ENCODE results near the gene CCDC178. TPM values are rescaled to one million over a fixed set of nuclear protein-coding genes. Genes with fewer than 3 reads are reported as not detected.

CCDC178 gene
- total RNA-seq, 1 experiment from 2014 or later, result not detected

GRCh38 chr18:33270297-33270696 lies 170.2 kb downstream of the CCDC178 start (continued):
- TF ChIP-seq ZFX (IDR thresholded peaks at IDR 0.05) (no peak), ELF1 (IDR thresholded peaks at IDR 0.05; ENCODE audit: borderline replicate concordance, low read depth) (no peak), CTCF (IDR thresholded peaks at IDR 0.05 in 2 of 3, conservative IDR thresholded peaks at IDR 0.05 in 1 of 3; ENCODE audit: borderline replicate concordance in 1 of 3, insufficient read depth in 1 of 3, low read depth in 2 of 3, low read length in 2 of 3) (no peak), ZNF274 (IDR thresholded peaks at IDR 0.05; ENCODE audit: low read depth, low read length) (no peak), JUND (IDR thresholded peaks at IDR 0.05) (no peak), REST (IDR thresholded peaks at IDR 0.05; ENCODE audit: low read depth) (no peak), CBX3 (IDR thresholded peaks at IDR 0.05; ENCODE audit: low read depth) (no peak), EZH2phosphoT487 (IDR thresholded peaks at IDR 0.05; ENCODE audit: borderline replicate concordance) (no peak)

GRCh38 chr18:33269223-33269622 lies 171.3 kb downstream of the CCDC178 start:
- H2AFZ ChIP-seq (ENCODE audit: low read depth, low read length, poor library complexity, severe bottlenecking), result no peak overlapping the region
- RAD21 ChIA-PET (ENCODE audit: low non-redundant PET in 1 of 2, low total read pairs in 2 of 2, uncharacterized antibody in 2 of 2, unreplicated experiment in 2 of 2), result no interaction called here
- no TSS peak for BruUV-seq (replicated peaks)
- no peaks in the 10 kb centered on the region for H3K9me2 ChIP-seq (ENCODE audit: insufficient read depth)
- H3K4me1 ChIP-seq (ENCODE audit: control insufficient read depth in 1 of 2, insufficient read depth in 2 of 2, low read length in 2 of 2), result no peaks in the 10 kb centered on the region
- H3K9me3 ChIP-seq (ENCODE audit: control insufficient read depth in 1 of 2, insufficient read depth in 1 of 2, low read depth in 1 of 2, low read length in 2 of 2), result peaks cover 9 to 18% of the 10 kb centered on the region in 2 experiments; a peak in 3 of 4 replicates
- H3K36me3 ChIP-seq (ENCODE audit: control insufficient read depth in 1 of 2, insufficient read depth in 2 of 2, low read length in 2 of 2), result no peaks in the 10 kb centered on the region; a peak in 1 of 4 replicates
- H3K27ac ChIP-seq (ENCODE audit: low read depth, low read length), result no peak overlapping the region
- no peak overlapping the region for H3K9ac ChIP-seq (ENCODE audit: low read length)
- no peak for ATAC-seq
- no peaks in the 10 kb centered on the region for H3K79me2 ChIP-seq (ENCODE audit: insufficient read depth, low read length)
- DNase-seq (ENCODE audit: low read depth, low spot score), result no peak
- POLR2A ChIA-PET, result no interaction called here
- no peaks in the 10 kb centered on the region for H4K20me1 ChIP-seq (ENCODE audit: insufficient read depth)
- H3K4me2 ChIP-seq (ENCODE audit: low read length), result no peak overlapping the region
- no peak overlapping the region for H3K4me3 ChIP-seq (replicated peaks in 1 of 2; ENCODE audit: low read depth in 1 of 2, low read length in 2 of 2)
- CTCF ChIA-PET, result no interaction called here
- no peaks in the 10 kb centered on the region for H3K27me3 ChIP-seq (ENCODE audit: insufficient read depth, low read length)
- intact Hi-C loops (cut with micrococcal nuclease), result no loop called here
- TF ChIP-seq POLR2AphosphoS5 (IDR thresholded peaks at IDR 0.05; ENCODE audit: low read depth, low read length) (no peak), YY1 (IDR thresholded peaks at IDR 0.05; ENCODE audit: extremely low read depth, insufficient replicate concordance, low read depth, low read length) (no peak), CTCF (IDR thresholded peaks at IDR 0.05 in 2 of 3, conservative IDR thresholded peaks at IDR 0.05 in 1 of 3; ENCODE audit: borderline replicate concordance in 1 of 3, insufficient read depth in 1 of 3, low read depth in 2 of 3, low read length in 2 of 3) (no peak), ATF3 (IDR thresholded peaks at IDR 0.05) (no peak), ELF1 (IDR thresholded peaks at IDR 0.05; ENCODE audit: borderline replicate concordance, low read depth) (no peak), TCF7L2 (IDR thresholded peaks at IDR 0.05; ENCODE audit: borderline replicate concordance, extremely low read depth, insufficient read depth, insufficient read length) (no peak), SRF (IDR thresholded peaks at IDR 0.05; ENCODE audit: low read depth) (no peak)

Measured in HCT116 (cell line).